GM18868 (cell line): ENCODE measurements around the gene EYA3.
A peak's percentile ranks its signal among the peaks of the same experiment; 100 is the strongest.

Source experiments
- ATAC-seq: cut with Tn5 transposase; IDR thresholded peaks from one replicate; pipeline ENCODE4 v1.9.1; 2021; ENCODE audit warnings: mild to moderate bottlenecking, moderate library complexity; ENCODE audit not compliant: unreplicated experiment

The EYA3 gene

DNA sequence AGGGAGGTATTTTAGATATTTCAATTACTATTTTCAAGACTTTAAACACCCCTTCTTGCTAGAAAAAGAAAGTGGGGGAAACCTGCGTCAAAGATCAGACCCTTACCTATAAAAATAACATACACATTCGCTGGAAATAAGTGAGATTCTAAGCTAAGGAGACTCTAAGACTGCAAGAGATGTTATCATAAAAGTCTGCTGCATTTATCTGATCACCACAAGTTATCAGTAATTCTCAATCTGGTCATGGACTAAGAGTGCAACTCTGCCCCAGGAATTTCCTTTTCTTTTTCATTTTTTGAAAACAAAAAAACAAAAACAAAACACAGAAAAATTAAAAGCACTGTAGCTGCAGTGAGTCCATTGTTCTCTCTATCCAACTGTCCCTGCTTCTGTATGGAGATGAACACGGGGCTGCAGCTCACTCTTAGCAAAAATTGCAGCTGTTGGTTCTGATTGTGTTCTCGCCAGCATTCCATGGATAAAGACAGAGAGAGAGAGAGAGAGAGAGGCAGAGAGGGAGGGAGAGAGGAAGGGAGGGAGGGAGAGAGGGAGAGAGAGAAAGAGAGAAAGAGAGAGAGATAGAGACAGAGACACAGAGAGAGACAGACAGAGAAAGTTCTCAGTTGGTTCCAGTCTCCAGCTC lies 114.5 kb downstream of the EYA3 start:
- no peak for ATAC-seq

GRCh38 chr1:27972141-27972540 lies 116.3 kb downstream of the EYA3 start:
- ATAC-seq = no peak

GRCh38 chr1:27971674-27972073 lies 116.7 kb downstream of the EYA3 start:
- no peak for ATAC-seq

DNA sequence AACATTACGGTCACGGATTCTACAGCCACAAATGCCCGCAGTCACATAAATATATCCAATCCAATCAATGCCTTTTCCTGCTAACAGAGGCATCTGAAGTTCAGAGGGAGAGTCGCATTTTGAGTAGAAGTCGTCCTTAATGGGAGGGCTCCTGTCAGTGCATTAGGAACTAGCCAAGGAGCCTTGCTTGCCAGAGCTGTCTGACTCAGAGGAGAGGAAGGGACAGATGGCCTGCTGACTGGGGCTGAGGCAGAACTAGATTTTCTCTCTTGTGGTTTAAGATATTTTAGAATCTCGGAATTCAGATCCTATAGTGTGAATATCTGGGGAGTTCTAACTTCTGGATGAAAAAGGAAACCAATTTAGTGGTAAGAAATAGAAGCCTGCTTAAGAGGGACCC lies 118.0 kb downstream of the EYA3 start:
- no peak for ATAC-seq

DNA sequence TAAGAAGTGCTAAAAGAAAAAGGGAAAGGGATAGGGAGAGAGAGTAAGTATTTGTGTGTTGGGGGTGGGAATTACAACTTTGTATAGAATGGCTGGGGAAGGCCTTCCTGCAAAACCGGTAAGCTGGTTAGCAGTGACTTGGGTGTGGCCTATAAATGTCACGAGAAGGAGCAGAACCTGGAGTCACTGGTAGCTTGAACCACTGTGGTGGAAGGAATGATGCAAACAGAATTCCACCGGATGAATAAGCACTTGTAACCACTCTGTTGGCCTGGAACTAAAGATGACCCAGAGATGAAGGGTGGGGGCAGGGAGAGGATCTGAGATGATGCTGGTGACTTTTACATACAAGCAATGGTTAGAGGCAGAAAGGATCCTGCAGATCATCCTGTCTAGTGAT lies 119.7 kb downstream of the EYA3 start:
- no peak for ATAC-seq

- ATAC-seq = no peak
Measured at GRCh38 chr1:27967884-27968466, 120.4 kb downstream of the EYA3 start.

DNA sequence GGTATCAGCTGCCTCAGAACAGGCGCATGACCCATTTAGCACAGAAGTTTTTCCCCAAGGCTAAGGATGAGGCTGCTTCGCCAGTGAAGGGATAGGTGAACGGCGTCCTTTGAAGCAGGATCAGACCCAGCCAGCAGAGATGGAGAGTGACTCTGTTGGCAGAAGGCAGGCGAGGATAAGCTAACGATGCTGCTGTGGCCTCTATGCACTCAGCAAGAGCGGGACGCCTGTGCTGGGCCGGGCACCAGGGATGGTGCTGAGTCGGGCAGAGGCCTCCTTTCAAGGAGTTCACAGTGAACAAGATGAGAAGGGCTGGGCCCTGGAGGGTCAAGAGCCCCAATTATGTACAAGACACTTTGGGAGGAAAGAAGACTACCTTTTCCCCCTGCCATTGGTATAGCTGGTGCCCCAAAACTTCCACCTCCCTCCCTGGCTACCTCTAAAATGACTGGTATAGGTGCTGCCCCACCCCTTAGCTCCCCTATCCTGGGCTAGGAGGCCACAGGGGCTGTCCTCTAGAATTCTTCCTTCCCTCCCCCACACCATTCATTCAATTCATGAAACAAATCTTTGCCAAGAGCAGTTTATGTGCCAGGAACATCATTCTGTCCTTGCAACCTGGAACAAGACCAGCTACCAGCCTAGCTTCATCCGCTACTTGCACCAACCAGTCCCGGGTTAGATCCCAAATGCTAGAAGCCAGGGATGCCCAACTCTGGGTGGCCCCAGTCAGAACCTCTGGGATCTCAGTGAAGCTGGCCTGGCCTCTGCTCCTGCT lies 121.1 kb downstream of the EYA3 start:
- ATAC-seq = no peak

- no peak for ATAC-seq
Measured at GRCh38 chr1:27966402-27967105, 121.9 kb downstream of the EYA3 start.

- ATAC-seq = no peak
Measured at GRCh38 chr1:27963393-27963792, 125.0 kb downstream of the EYA3 start.

DNA sequence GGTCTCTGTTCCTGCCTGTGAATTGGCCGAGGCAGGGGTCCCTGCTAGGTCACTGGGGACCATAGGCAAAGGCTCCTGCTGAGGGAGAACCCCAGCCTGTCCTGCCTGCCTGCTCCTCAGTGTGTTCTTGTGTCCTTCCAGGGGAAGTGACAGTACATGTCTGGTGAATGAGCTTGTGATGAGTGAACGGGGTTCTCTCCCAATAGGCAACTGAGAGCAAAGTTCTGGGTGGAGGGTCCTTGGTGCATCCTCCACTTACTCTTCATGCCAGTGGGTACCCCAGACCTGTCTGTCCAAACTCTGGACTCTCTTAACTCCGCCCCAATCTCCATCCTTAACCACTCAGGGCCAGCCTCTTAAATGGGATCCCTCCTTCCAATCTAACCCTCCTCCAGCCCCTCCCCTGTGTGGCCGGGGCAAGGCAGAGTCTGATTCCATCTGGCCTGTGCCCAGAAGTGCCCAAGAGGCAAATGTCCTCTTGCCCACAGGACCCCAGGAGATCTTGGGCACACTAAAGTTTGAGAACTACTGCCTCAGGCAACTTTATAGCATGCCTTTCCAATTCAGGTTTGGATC lies 126.7 kb downstream of the EYA3 start:
- ATAC-seq = no peak

DNA sequence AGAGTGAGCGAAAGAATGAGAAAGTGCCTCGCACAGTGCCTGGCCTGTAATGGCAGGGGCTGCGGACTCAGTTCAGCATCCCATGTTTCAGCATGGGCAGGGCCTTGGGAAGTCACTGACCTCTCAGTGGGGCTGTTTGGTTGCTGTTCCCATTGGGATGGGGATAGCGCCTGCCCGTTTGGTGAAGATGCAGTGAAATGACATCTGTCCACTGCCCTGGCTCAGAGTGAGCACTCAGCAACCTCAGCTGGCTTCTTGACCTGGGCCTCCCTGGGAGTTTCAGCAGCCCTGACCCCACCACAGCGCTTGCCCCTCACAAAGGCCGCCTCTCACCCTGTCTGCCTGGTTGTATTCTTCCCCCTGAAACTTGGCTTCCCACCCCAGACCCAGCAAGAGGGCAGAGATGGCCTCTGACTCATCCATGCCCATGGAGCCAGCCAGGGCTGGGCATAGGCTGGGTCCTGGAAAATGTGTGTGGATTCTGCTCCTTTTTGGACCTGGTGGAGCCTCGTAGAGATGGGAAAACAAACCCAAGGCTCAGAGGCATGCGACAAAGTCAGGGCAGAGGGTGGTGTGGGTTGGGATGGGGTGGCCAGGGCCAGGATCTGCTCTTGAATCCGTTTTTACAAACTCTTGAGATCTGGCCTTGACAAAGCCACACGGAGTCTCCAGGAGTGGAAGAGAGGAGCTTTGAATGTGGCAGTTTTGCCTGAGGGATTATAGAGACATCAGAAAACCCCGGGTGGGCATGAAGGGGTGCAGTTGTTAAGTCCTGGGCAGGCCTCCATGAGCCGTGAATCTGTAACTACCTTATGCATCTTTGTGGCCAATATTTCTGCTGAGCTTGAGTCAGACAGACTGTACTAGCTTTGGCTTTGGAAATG lies 127.4 kb downstream of the EYA3 start:
- no peak for ATAC-seq

DNA sequence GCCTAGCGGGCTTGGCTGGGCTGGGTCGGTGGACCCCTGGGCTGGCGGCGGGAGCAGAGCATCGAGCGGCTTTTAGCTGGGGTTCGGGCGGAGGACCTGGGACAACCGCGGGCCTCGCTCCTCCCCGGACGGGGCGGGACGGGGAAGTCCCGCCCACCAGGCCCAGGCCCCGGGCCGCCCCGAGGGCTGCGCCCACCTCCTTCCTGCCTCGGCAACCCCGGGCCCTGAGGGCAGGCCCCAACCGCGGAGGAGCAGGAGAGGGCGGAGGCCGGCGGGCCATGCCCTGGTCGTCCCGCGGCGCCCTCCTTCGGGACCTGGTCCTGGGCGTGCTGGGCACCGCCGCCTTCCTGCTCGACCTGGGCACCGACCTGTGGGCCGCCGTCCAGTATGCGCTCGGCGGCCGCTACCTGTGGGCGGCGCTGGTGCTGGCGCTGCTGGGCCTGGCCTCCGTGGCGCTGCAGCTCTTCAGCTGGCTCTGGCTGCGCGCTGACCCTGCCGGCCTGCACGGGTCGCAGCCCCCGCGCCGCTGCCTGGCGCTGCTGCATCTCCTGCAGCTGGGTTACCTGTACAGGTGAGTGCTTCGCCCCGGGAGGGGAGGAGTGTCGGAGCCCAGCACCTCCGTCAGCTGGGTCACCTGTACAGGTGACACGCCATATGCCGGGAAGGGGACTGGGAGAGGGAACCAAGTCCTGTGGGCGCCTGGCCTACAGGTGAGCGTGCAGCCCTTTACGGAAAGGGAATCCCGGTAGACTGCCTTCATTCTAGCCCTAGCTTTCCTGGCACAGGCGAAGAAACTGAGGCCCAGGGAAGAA lies 128.4 kb downstream of the EYA3 start, which contains the start of gene XKR8:
TSS of gene XKR8 (plus strand) at position 182 of the 812 bp plus-strand sequence. CDS start at position 279, 97 bp downstream.
- ATAC-seq = peak; percentile 80

DNA sequence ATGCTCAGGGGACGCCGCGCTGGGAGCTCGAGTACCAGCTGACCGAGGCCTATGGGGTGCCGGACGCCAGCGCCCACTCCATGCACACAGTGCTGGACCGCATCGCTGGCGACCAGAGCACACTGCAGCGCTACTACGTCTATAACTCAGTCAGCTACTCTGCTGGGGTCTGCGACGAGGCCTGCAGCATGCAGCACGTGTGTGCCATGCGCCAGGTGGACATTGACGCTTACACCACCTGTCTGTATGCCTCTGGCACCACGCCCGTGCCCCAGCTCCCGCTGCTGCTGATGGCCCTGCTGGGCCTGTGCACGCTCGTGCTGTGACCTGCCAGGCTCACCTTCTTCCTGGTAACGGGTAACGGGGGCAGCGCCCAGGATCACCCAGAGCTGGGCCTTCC lies 129.9 kb downstream of the EYA3 start:
- ATAC-seq = no peak

- no peak for ATAC-seq
Measured at GRCh38 chr1:27957655-27958054, 130.8 kb downstream of the EYA3 start.

GRCh38 chr1:27956761-27957160 lies 131.6 kb downstream of the EYA3 start:
- ATAC-seq = no peak

DNA sequence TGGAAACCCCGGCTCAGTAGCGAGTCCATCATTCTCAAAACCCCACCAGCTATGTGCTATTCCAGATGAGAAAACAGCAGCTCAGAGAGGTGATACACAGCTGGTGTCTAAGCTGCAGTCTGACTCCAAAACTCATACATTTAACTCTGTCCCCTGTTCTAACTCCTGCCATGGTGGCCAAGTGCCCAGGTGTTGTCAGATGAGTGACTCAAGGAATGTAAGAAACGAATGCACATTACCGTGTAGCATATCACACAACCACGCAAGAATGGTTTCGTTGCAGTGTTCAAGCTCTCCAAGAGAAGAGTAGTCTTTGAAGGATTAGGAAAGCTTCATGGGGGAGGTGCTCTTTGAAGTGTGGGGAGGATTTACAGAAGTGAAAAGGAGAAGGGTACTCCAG lies 133.3 kb downstream of the EYA3 start:
- ATAC-seq = no peak

DNA sequence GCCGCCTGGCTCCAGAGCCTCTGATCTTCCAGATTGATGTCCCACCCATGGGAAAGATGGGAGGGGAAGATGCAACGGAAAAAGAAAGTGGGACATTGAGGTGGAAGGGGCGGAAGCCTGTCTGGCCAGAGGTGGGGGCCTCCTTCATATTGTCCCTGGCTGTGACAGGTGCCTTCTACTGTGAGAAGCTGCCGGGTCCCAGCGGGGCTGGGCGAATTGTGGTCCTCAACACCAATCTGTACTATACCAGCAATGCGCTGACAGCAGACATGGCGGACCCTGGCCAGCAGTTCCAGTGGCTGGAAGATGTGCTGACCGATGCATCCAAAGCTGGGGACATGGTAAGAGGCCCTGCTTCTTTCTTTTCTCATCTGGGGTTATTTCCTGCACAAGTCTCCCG lies 134.2 kb downstream of the EYA3 start:
- ATAC-seq = no peak

DNA sequence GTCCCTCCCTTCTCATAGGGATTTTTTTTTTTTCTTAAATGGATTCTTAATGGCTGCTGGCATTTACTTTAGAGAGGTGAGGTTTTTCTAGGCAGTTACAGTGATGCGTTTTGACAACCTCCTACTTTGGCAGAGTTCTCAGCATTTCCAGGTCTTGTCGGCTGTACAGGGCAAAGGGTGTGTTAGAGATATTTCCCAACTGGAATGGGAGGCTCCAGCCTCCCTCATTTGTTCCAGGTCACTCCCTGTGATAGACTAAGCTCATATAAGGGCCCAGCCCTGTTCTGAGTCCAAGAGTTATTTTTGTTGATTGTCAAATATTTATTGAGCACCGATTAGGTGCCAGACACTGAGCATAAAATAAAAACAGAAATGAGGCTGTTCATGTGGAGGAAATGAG lies 136.3 kb downstream of the EYA3 start:
- ATAC-seq = no peak

GRCh38 chr1:27951396-27951795 lies 137.0 kb downstream of the EYA3 start:
- no peak for ATAC-seq
